Measurements from ENCODE around the gene TMEM132A. TPM values are rescaled to one million over a fixed set of nuclear protein-coding genes. Genes with fewer than 3 reads are reported as not detected.

Gene TMEM132A
- total RNA-seq, 1 donor from 2014 or later = 6.1 TPM

GRCh38 chr11:60929764-60930163 is 5.5 kb downstream of the TMEM132A start:
- DNase-seq (ENCODE audit: extremely low spot score in 2 of 2) = no peak
- Histone ChIP-seq H3K36me3 (no peaks in the 10 kb centered on the region), H3K27ac (no peak overlapping the region), H3K4me3 (no peak overlapping the region), H3K9me3 (no peaks in the 10 kb centered on the region), H3K27me3 (no peaks in the 10 kb centered on the region), H3K4me1 (peaks cover 13% of the 10 kb centered on the region)
- TF ChIP-seq POLR2AphosphoS5 (IDR thresholded peaks at IDR 0.05; ENCODE audit: insufficient read depth in 1 of 2, low read depth in 1 of 2) (no peak), CTCF (IDR thresholded peaks at IDR 0.05) (no peak), POLR2A (IDR thresholded peaks at IDR 0.05) (no peak)
- intact Hi-C loops (cut with DNase I) = no loop called here

- Histone ChIP-seq H3K4me1 (peaks cover 7% of the 10 kb centered on the region), H3K27ac (no peak overlapping the region), H3K36me3 (no peaks in the 10 kb centered on the region), H3K4me3 (no peak overlapping the region), H3K27me3 (no peaks in the 10 kb centered on the region), H3K9me3 (no peaks in the 10 kb centered on the region)
- TF ChIP-seq POLR2A (IDR thresholded peaks at IDR 0.05) (no peak), CTCF (IDR thresholded peaks at IDR 0.05) (no peak), POLR2AphosphoS5 (IDR thresholded peaks at IDR 0.05; ENCODE audit: insufficient read depth in 1 of 2, low read depth in 1 of 2) (no peak)
- no peak for DNase-seq (ENCODE audit: extremely low spot score in 2 of 2)
- intact Hi-C loops (cut with DNase I) = no loop called here
These were observed 6.1 kb downstream of the TMEM132A start for GRCh38 chr11:60930394-60930793.

- Histone ChIP-seq H3K36me3 (no peaks in the 10 kb centered on the region), H3K4me1 (peaks cover 5% of the 10 kb centered on the region), H3K27ac (no peak overlapping the region), H3K4me3 (no peak overlapping the region), H3K9me3 (no peaks in the 10 kb centered on the region), H3K27me3 (no peaks in the 10 kb centered on the region)
- intact Hi-C loops (cut with DNase I) = no loop called here
- no peak for TF ChIP-seq CTCF (IDR thresholded peaks at IDR 0.05)
- no peak for TF ChIP-seq POLR2AphosphoS5 (IDR thresholded peaks at IDR 0.05; ENCODE audit: insufficient read depth in 1 of 2, low read depth in 1 of 2)
- TF ChIP-seq POLR2A (IDR thresholded peaks at IDR 0.05) = no peak
- DNase-seq (ENCODE audit: extremely low spot score in 2 of 2) = no peak
These were observed 7.7 kb downstream of the TMEM132A start for GRCh38 chr11:60931917-60932316.

GRCh38 chr11:60932605-60933356 is 8.5 kb downstream of the TMEM132A start:
- Histone ChIP-seq H3K36me3 (no peaks in the 10 kb centered on the region), H3K9me3 (no peaks in the 10 kb centered on the region), H3K4me1 (no peaks in the 10 kb centered on the region), H3K4me3 (no peak overlapping the region), H3K27me3 (no peaks in the 10 kb centered on the region), H3K27ac (no peak overlapping the region)
- TF ChIP-seq CTCF (IDR thresholded peaks at IDR 0.05) (no peak), POLR2AphosphoS5 (IDR thresholded peaks at IDR 0.05; ENCODE audit: insufficient read depth in 1 of 2, low read depth in 1 of 2) (no peak), POLR2A (IDR thresholded peaks at IDR 0.05) (no peak)
- no peak for DNase-seq (ENCODE audit: extremely low spot score in 2 of 2)
- intact Hi-C loops (cut with DNase I) = no loop called here

- no peak for DNase-seq (ENCODE audit: extremely low spot score in 2 of 2)
- Histone ChIP-seq H3K27ac (no peak overlapping the region), H3K9me3 (no peaks in the 10 kb centered on the region), H3K4me3 (no peak overlapping the region), H3K27me3 (no peaks in the 10 kb centered on the region), H3K4me1 (no peaks in the 10 kb centered on the region), H3K36me3 (no peaks in the 10 kb centered on the region)
- no peak for TF ChIP-seq CTCF (IDR thresholded peaks at IDR 0.05)
- no peak for TF ChIP-seq POLR2A (IDR thresholded peaks at IDR 0.05)
- no peak for TF ChIP-seq POLR2AphosphoS5 (IDR thresholded peaks at IDR 0.05; ENCODE audit: insufficient read depth in 1 of 2, low read depth in 1 of 2)
- intact Hi-C loops (cut with DNase I) = no loop called here
These were observed 9.3 kb downstream of the TMEM132A start for GRCh38 chr11:60933416-60934123.

Measured in vagina (tissue), 2 donors.